Tibial nerve (tissue), 3 donors: ENCODE results near the gene GLRA1.

ENCODE experiments used
- POLR2A ChIP-seq, 2 donors: fragments of 450-650 bp; IDR thresholded peaks; one replicate each; pipeline ENCODE4 v1.6.1; 2017; ENCODE audit warnings: antibody characterized with exemption in 2 of 2, mild to moderate bottlenecking in 2 of 2, moderate library complexity in 2 of 2
- TF ChIP-seq, protein P1 (sequence below), 5 experiments: fragments of 200-600 bp in 3 of 5; fragments of 450-650 bp in 2 of 5; sonication (generic) in 3 of 5; IDR thresholded peaks; one replicate each; pipeline ENCODE4 v1.5.1; 2016 to 2019; ENCODE audit warnings: antibody characterized with exemption in 5 of 5, mild to moderate bottlenecking in 3 of 5, moderate library complexity in 2 of 5

DNA sequence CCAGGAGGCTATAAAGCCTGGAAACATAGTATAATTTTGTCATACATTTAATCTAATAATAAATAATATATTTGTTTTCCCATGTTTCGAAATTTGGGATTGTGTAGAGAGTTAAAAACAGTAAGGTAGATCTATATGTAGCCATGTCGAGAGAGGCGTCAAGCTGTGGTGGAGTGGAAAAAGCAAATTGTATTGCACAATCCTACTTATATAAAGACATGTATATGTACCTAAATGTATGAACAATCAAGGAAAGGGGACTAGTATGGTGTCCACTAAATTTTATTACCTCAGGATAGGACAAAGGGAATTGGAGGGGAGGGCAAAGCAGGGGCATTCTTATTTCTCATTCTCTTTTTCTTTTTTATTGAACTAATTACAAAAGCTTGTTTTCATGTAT is 52.0 kb downstream of the GLRA1 start:
- TF ChIP-seq, protein P1, sequence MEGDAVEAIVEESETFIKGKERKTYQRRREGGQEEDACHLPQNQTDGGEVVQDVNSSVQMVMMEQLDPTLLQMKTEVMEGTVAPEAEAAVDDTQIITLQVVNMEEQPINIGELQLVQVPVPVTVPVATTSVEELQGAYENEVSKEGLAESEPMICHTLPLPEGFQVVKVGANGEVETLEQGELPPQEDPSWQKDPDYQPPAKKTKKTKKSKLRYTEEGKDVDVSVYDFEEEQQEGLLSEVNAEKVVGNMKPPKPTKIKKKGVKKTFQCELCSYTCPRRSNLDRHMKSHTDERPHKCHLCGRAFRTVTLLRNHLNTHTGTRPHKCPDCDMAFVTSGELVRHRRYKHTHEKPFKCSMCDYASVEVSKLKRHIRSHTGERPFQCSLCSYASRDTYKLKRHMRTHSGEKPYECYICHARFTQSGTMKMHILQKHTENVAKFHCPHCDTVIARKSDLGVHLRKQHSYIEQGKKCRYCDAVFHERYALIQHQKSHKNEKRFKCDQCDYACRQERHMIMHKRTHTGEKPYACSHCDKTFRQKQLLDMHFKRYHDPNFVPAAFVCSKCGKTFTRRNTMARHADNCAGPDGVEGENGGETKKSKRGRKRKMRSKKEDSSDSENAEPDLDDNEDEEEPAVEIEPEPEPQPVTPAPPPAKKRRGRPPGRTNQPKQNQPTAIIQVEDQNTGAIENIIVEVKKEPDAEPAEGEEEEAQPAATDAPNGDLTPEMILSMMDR (IDR thresholded peaks at IDR 0.05) = no peak
- no peak for TF ChIP-seq POLR2A (IDR thresholded peaks at IDR 0.05)
